Nephron (organoid): ENCODE measurements around the gene SLC29A3.

Source experiments
- H3K27ac Mint-ChIP-seq, 3 experiments: 2 replicates each; pipeline ENCODE4 v1.8.0; 2020; ENCODE audit warnings: mixed read lengths in 3 of 3, mild to moderate bottlenecking in 2 of 3, moderate library complexity in 1 of 3
- H3K27me3 Mint-ChIP-seq: 2 replicates; pipeline ENCODE4 v1.8.0; 2021; ENCODE audit warnings: low read depth, mild to moderate bottlenecking, moderate library complexity, mixed read lengths
- H3K36me3 Mint-ChIP-seq: 2 replicates; pipeline ENCODE4 v1.8.0; 2020; ENCODE audit warnings: low read depth, mixed read lengths
- H3K4me1 Mint-ChIP-seq: 2 replicates; pipeline ENCODE4 v1.8.0; 2020; ENCODE audit warnings: mixed read lengths
- H3K4me3 Mint-ChIP-seq, 3 experiments: 2 replicates each; pipeline ENCODE4 v1.8.0; 2020; ENCODE audit warnings: mild to moderate bottlenecking in 3 of 3, mixed read lengths in 3 of 3, moderate library complexity in 2 of 3
- H3K9me3 Mint-ChIP-seq: 2 replicates; pipeline ENCODE4 v1.8.0; 2020; ENCODE audit warnings: mixed read lengths
- CTCF ChIP-seq, 3 experiments: fragments of 200-600 bp; sonication (generic); IDR thresholded peaks; one replicate each; pipeline ENCODE4 v1.5.0; 2021; ENCODE audit warnings: antibody characterized with exemption in 3 of 3; ENCODE audit not compliant: unreplicated experiment in 3 of 3

SLC29A3 gene

GRCh38 chr10:71317739-71318138 lies 1.3 kb upstream of the SLC29A3 start:
- H3K4me1 Mint-ChIP-seq: peaks cover 33% of the 10 kb centered on the region
- peak overlapping the region; percentile 61 to 76 (median 74) for H3K4me3 Mint-ChIP-seq
- TF ChIP-seq CTCF (IDR thresholded peaks at IDR 0.05; ENCODE audit: unreplicated experiment in 3 of 3): no peak
- no peaks in the 10 kb centered on the region for H3K27me3 Mint-ChIP-seq
- H3K36me3 Mint-ChIP-seq: peaks cover under 1% of the 10 kb centered on the region
- peak overlapping the region in 2 of 3 experiments; percentile 39 to 81 for H3K27ac Mint-ChIP-seq
- no peaks in the 10 kb centered on the region for H3K9me3 Mint-ChIP-seq

- TF ChIP-seq CTCF (IDR thresholded peaks at IDR 0.05; ENCODE audit: unreplicated experiment in 3 of 3): peak in 2 of 3 experiments; percentile 7 to 11
- Mint-ChIP-seq H3K27me3 (peaks cover 5% of the 10 kb centered on the region), H3K4me3 (peak overlapping the region; percentile 95 to 99 (median 96)), H3K36me3 (peaks cover 15% of the 10 kb centered on the region), H3K27ac (peak overlapping the region; percentile 49 to 85 (median 67)), H3K4me1 (peaks cover 35% of the 10 kb centered on the region), H3K9me3 (no peaks in the 10 kb centered on the region)
These were observed 837 bp downstream of the SLC29A3 start for GRCh38 chr10:71319800-71320392.

- H3K36me3 Mint-ChIP-seq: peaks cover 15% of the 10 kb centered on the region
- TF ChIP-seq CTCF (IDR thresholded peaks at IDR 0.05; ENCODE audit: unreplicated experiment in 3 of 3): no peak
- peak overlapping the region; percentile 95 to 99 (median 96) for H3K4me3 Mint-ChIP-seq
- H3K27ac Mint-ChIP-seq: no peak overlapping the region
- H3K4me1 Mint-ChIP-seq: peaks cover 33% of the 10 kb centered on the region
- H3K27me3 Mint-ChIP-seq: peaks cover 5% of the 10 kb centered on the region
- no peaks in the 10 kb centered on the region for H3K9me3 Mint-ChIP-seq
These were observed 1.5 kb downstream of the SLC29A3 start for GRCh38 chr10:71320592-71320991.

GRCh38 chr10:71321386-71321785 lies 2.3 kb downstream of the SLC29A3 start:
- Mint-ChIP-seq H3K27me3 (peaks cover 5% of the 10 kb centered on the region), H3K4me3 (no peak overlapping the region), H3K9me3 (no peaks in the 10 kb centered on the region), H3K4me1 (peaks cover 26% of the 10 kb centered on the region), H3K36me3 (peaks cover 15% of the 10 kb centered on the region), H3K27ac (no peak overlapping the region)
- TF ChIP-seq CTCF (IDR thresholded peaks at IDR 0.05; ENCODE audit: unreplicated experiment in 3 of 3): no peak

- Mint-ChIP-seq H3K9me3 (no peaks in the 10 kb centered on the region), H3K27me3 (peaks cover 8% of the 10 kb centered on the region), H3K36me3 (peaks cover 15% of the 10 kb centered on the region), H3K4me3 (no peak overlapping the region), H3K27ac (peak overlapping the region in 2 of 3 experiments; percentile 16 to 64), H3K4me1 (peaks cover 24% of the 10 kb centered on the region)
- no peak for TF ChIP-seq CTCF (IDR thresholded peaks at IDR 0.05; ENCODE audit: unreplicated experiment in 3 of 3)
These were observed 4.3 kb downstream of the SLC29A3 start for GRCh38 chr10:71323407-71323806.

GRCh38 chr10:71324743-71325142 lies 5.7 kb downstream of the SLC29A3 start:
- Mint-ChIP-seq H3K27me3 (peaks cover 10% of the 10 kb centered on the region), H3K27ac (peak overlapping the region in 2 of 3 experiments; percentile 16 to 64), H3K9me3 (no peaks in the 10 kb centered on the region), H3K36me3 (peaks cover 15% of the 10 kb centered on the region), H3K4me3 (no peak overlapping the region), H3K4me1 (peaks cover 24% of the 10 kb centered on the region)
- TF ChIP-seq CTCF (IDR thresholded peaks at IDR 0.05; ENCODE audit: unreplicated experiment in 3 of 3): no peak
